Colonic mucosa (tissue), 4 donors: Measurements from ENCODE around the gene CD58. TPM values are rescaled to one million over a fixed set of nuclear protein-coding genes. Genes with fewer than 3 reads are reported as not detected.
A peak's percentile ranks its signal among the peaks of the same experiment; 100 is the strongest.

ENCODE experiments used
- DNase-seq: peaks from one replicate; pipeline ENCODE4 v3.0.0-alpha.2; 2020
- H3K27ac ChIP-seq: fragments of 200-600 bp; one replicate; pipeline ENCODE4 v1.8.0; 2021
- H3K27me3 ChIP-seq: fragments of 200-600 bp; one replicate; pipeline ENCODE4 v1.8.0; 2021
- H3K36me3 ChIP-seq: fragments of 200-600 bp; one replicate; pipeline ENCODE4 v1.8.0; 2021
- H3K4me1 ChIP-seq: fragments of 200-600 bp; one replicate; pipeline ENCODE4 v1.8.0; 2021; ENCODE audit warnings: mild to moderate bottlenecking
- H3K4me3 ChIP-seq: fragments of 200-600 bp; one replicate; pipeline ENCODE4 v1.8.0; 2021
- H3K9ac ChIP-seq, 2 donors: one replicate each; pipeline ENCODE4 v1.7.0; 2013; ENCODE audit warnings: control low read depth in 2 of 2, low read depth in 2 of 2, low read length in 2 of 2
- H3K9me3 ChIP-seq: fragments of 200-600 bp; one replicate; pipeline ENCODE4 v1.8.0; 2021
- CTCF ChIP-seq: fragments of 200-600 bp; IDR thresholded peaks from one replicate; pipeline ENCODE4 v1.8.0; 2022; ENCODE audit warnings: antibody characterized with exemption, mild to moderate bottlenecking
- intact Hi-C: fragments of 100-400 bp; cut with DNase I; formaldehyde crosslinking; loops from one replicate; pipeline ENCODE4 v1.14.1; 2022
- total RNA-seq, 2 donors: library from RNA; stranded (reverse); fragmentation: NEBNext Ultra II Directional in 1 of 2; extraction: Animal tissue kit (Norgen Biotek cat#: 25700) in 1 of 2; gene quantifications; one replicate each; pipeline ENCODE4 v1.2.1, GENCODE V29; 2021
- donor health status: healthy.
- donor health status: DM: no; HTN: no; CAD: no.
- donor health status: DM: no; HTN: no; CAD: no.

CD58 gene
- total RNA-seq, 2 donors from 2014 or later, result 16.1 to 25.9 TPM

GRCh38 chr1:116516631-116517030 lies 54.2 kb downstream of the CD58 start:
- intact Hi-C loops, result no loop called here
- Histone ChIP-seq H3K4me1 (no peaks in the 10 kb centered on the region), H3K27me3 (no peaks in the 10 kb centered on the region), H3K4me3 (no peak overlapping the region), H3K27ac (no peak overlapping the region), H3K9me3 (no peaks in the 10 kb centered on the region), H3K9ac (no peak overlapping the region), H3K36me3 (no peaks in the 10 kb centered on the region)
- no peak for TF ChIP-seq CTCF
- DNase-seq, result no peak

- intact Hi-C loops, result no loop called here
Observed at GRCh38 chr1:116515702-116516101, 55.1 kb downstream of the CD58 start.

GRCh38 chr1:116514708-116515525 lies 55.9 kb downstream of the CD58 start:
- H3K4me1 ChIP-seq, result no peaks in the 10 kb centered on the region
- intact Hi-C loops, result no loop called here
- no peak for TF ChIP-seq CTCF
- no peak overlapping the region for H3K4me3 ChIP-seq
- DNase-seq, result no peak
- no peaks in the 10 kb centered on the region for H3K36me3 ChIP-seq
- no peaks in the 10 kb centered on the region for H3K27me3 ChIP-seq
- no peaks in the 10 kb centered on the region for H3K9me3 ChIP-seq
- H3K9ac ChIP-seq, result peak overlapping the region in 1 of 2 donors; percentile 29
- peak overlapping the region; percentile 51 for H3K27ac ChIP-seq

More at GRCh38 chr1:116515702-116516101, 55.1 kb downstream of the CD58 start:
- TF ChIP-seq CTCF, result no peak
- no peak overlapping the region for H3K4me3 ChIP-seq
- H3K36me3 ChIP-seq, result no peaks in the 10 kb centered on the region
- H3K27ac ChIP-seq, result peak overlapping the region; percentile 51
- H3K27me3 ChIP-seq, result no peaks in the 10 kb centered on the region
- no peaks in the 10 kb centered on the region for H3K9me3 ChIP-seq
- no peak for DNase-seq
- H3K9ac ChIP-seq, result peak overlapping the region in 1 of 2 donors; percentile 29
- no peaks in the 10 kb centered on the region for H3K4me1 ChIP-seq

- Histone ChIP-seq H3K4me3 (no peak overlapping the region), H3K4me1 (no peaks in the 10 kb centered on the region), H3K36me3 (no peaks in the 10 kb centered on the region), H3K27me3 (no peaks in the 10 kb centered on the region), H3K27ac (no peak overlapping the region), H3K9ac (no peak overlapping the region), H3K9me3 (no peaks in the 10 kb centered on the region)
- intact Hi-C loops, result no loop called here
- no peak for TF ChIP-seq CTCF
- no peak for DNase-seq
Observed at GRCh38 chr1:116513956-116514355, 56.9 kb downstream of the CD58 start.

- Histone ChIP-seq H3K9ac (no peak overlapping the region), H3K9me3 (no peaks in the 10 kb centered on the region), H3K4me1 (no peaks in the 10 kb centered on the region), H3K27me3 (no peaks in the 10 kb centered on the region), H3K4me3 (no peak overlapping the region), H3K36me3 (no peaks in the 10 kb centered on the region), H3K27ac (no peak overlapping the region)
- TF ChIP-seq CTCF, result no peak
- DNase-seq, result no peak
- intact Hi-C loops, result no loop called here
Observed at GRCh38 chr1:116511459-116512019, 59.3 kb downstream of the CD58 start.
